CD4-positive, alpha-beta T cell (primary cell): ENCODE measurements around the gene COL4A2. TPM values are rescaled to one million over a fixed set of nuclear protein-coding genes. Genes with fewer than 3 reads are reported as not detected.

Source experiments
- ATAC-seq: fragments of 200-7000 bp; cut with Tn5 transposase; one replicate; pipeline ENCODE4 v1.10.0; 2022; ENCODE audit warnings: mild to moderate bottlenecking; ENCODE audit not compliant: poor library complexity
- CTCF ChIA-PET: fragments of 350-600 bp; sonication (Branson Sonifier 250); formaldehyde crosslinking; loops from one replicate; lab custom pipeline; 2021; ENCODE audit warnings: antibody characterized with exemption, inconsistent platforms; lab: Charles Lee
- POLR2A ChIA-PET: fragments of 350-600 bp; sonication (Branson Sonifier 250); formaldehyde crosslinking; loops from one replicate; lab custom pipeline; 2021; ENCODE audit warnings: antibody characterized with exemption, inconsistent platforms; lab: Charles Lee
- DNase-seq, 14 experiments: peaks; one replicate each; pipeline ENCODE4 v3.0.0-alpha.2; 2013 to 2020; ENCODE audit warnings: mixed read lengths in 2 of 14
- H3K27ac ChIP-seq, 2 donors: one replicate each; pipeline versions ENCODE4 v1.5.1 to v1.7.0; 2013; ENCODE audit warnings: low read length in 2 of 2, low read depth in 1 of 2, mild to moderate bottlenecking in 1 of 2
- H3K27me3 ChIP-seq, 2 experiments: 1 replicate in 1 of 2; 2 replicates in 1 of 2; pipeline versions ENCODE4 v1.6.1 to v1.7.0; 2013; ENCODE audit warnings: low read length in 2 of 2, control low read depth in 1 of 2, mild to moderate bottlenecking in 1 of 2, moderate library complexity in 1 of 2; ENCODE audit not compliant: insufficient read depth in 2 of 2, control insufficient read depth in 1 of 2
- H3K36me3 ChIP-seq: one replicate; pipeline ENCODE4 v1.6.1; 2013; ENCODE audit warnings: low read length, control low read depth; ENCODE audit not compliant: insufficient read depth
- H3K4me1 ChIP-seq: one replicate; pipeline ENCODE4 v1.6.1; 2013; ENCODE audit warnings: low read length, control low read depth; ENCODE audit not compliant: insufficient read depth
- H3K4me3 ChIP-seq: one replicate; pipeline ENCODE4 v1.5.1; 2013; ENCODE audit warnings: mild to moderate bottlenecking, low read length, moderate library complexity
- H3K9me3 ChIP-seq, 2 experiments: 1 replicate in 1 of 2; 2 replicates in 1 of 2; pipeline versions ENCODE4 v1.6.1 to v1.7.0; 2013; ENCODE audit warnings: low read length in 2 of 2, mild to moderate bottlenecking in 2 of 2, control low read depth in 1 of 2, moderate library complexity in 1 of 2; ENCODE audit not compliant: control insufficient read depth in 1 of 2, insufficient read depth in 1 of 2
- H3K27ac Mint-ChIP-seq: one replicate; pipeline ENCODE4 v1.8.0; 2020; ENCODE audit warnings: mixed read lengths
- H3K27me3 Mint-ChIP-seq: one replicate; pipeline ENCODE4 v1.8.0; 2021; ENCODE audit warnings: mixed read lengths
- H3K36me3 Mint-ChIP-seq: one replicate; pipeline ENCODE4 v1.8.0; 2021; ENCODE audit warnings: low read depth, mixed read lengths
- H3K4me1 Mint-ChIP-seq: one replicate; pipeline ENCODE4 v1.8.0; 2021; ENCODE audit warnings: low read depth, mixed read lengths
- H3K4me3 Mint-ChIP-seq: one replicate; pipeline ENCODE4 v1.8.0; 2020; ENCODE audit warnings: mild to moderate bottlenecking, mixed read lengths
- H3K9me3 Mint-ChIP-seq: one replicate; pipeline ENCODE4 v1.8.0; 2020; ENCODE audit warnings: mixed read lengths
- CTCF ChIP-seq: fragments of 200-600 bp; IDR thresholded peaks from one replicate; pipeline ENCODE4 v1.8.0; 2022; ENCODE audit warnings: antibody characterized with exemption, mild to moderate bottlenecking
- intact Hi-C, 2 experiments: fragments of 100-400 bp; cut with DNase I in 1 of 2; cut with micrococcal nuclease in 1 of 2; formaldehyde crosslinking; loops; one replicate each; pipeline versions ENCODE4 v1.15.1 to v1.9.0; 2023 to 2025; cut with DNase I, micrococcal nuclease
- total RNA-seq, 174 experiments: library from RNA in 2 of 174; stranded (reverse) in 2 of 174; gene quantifications; one replicate each; pipeline ENCODE4 v1.2.3 and lab custom pipeline; 2021 to 2026

COL4A2 gene
- total RNA-seq, 2 experiments from 2014 or later = not detected

GRCh38 chr13:110468986-110469495 lies 162.0 kb downstream of the COL4A2 start:
- Histone ChIP-seq H3K27ac (no peak overlapping the region), H3K36me3 (no peaks in the 10 kb centered on the region), H3K9me3 (no peaks in the 10 kb centered on the region), H3K27me3 (peaks cover 0 to 10% of the 10 kb centered on the region in 2 experiments), H3K4me3 (no peak overlapping the region), H3K4me1 (no peaks in the 10 kb centered on the region)
- POLR2A ChIA-PET = no interaction called here
- H3K27me3 Mint-ChIP-seq = peaks cover 17% of the 10 kb centered on the region
- H3K9me3 Mint-ChIP-seq = no peaks in the 10 kb centered on the region
- DNase-seq (no peak), ATAC-seq (no peak)
- intact Hi-C loops = no loop called here
- H3K27ac Mint-ChIP-seq = no peak overlapping the region
- no peaks in the 10 kb centered on the region for H3K4me1 Mint-ChIP-seq
- CTCF ChIA-PET = no interaction called here
- H3K36me3 Mint-ChIP-seq = no peaks in the 10 kb centered on the region
- no peak overlapping the region for H3K4me3 Mint-ChIP-seq
- no peak for TF ChIP-seq CTCF

DNA sequence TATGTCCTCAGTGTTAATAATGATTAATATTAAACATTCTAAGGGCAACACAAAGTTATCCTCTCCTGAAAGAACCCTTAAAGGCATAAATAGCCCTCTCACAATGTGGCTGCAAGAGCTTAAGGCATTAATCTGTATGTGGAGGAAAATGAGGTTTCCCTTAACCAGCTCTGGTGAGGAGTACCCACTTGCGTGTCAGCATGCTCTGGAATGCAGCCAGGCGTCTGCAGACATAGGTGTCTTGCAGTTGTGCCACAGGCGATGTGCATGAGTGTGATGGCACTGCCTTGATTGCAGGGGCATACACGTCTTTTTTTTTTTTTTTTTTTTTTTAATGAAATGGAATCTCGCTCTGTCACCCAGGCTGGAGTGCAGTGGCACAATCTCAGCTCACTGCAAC lies 162.5 kb downstream of the COL4A2 start:
- H3K27ac ChIP-seq = no peak overlapping the region
- peaks cover 0 to 10% of the 10 kb centered on the region in 2 experiments for H3K27me3 ChIP-seq
- Mint-ChIP-seq H3K27ac (no peak overlapping the region), H3K27me3 (peaks cover 17% of the 10 kb centered on the region), H3K9me3 (no peaks in the 10 kb centered on the region), H3K4me3 (no peak overlapping the region), H3K4me1 (no peaks in the 10 kb centered on the region), H3K36me3 (no peaks in the 10 kb centered on the region)
- H3K36me3 ChIP-seq = no peaks in the 10 kb centered on the region
- DNase-seq = no peak
- H3K9me3 ChIP-seq = no peaks in the 10 kb centered on the region
- H3K4me1 ChIP-seq = no peaks in the 10 kb centered on the region
- ATAC-seq = no peak
- TF ChIP-seq CTCF = no peak
- H3K4me3 ChIP-seq = no peak overlapping the region
- ChIA-PET POLR2A (no interaction called here), CTCF (no interaction called here)
- intact Hi-C loops = no loop called here

DNA sequence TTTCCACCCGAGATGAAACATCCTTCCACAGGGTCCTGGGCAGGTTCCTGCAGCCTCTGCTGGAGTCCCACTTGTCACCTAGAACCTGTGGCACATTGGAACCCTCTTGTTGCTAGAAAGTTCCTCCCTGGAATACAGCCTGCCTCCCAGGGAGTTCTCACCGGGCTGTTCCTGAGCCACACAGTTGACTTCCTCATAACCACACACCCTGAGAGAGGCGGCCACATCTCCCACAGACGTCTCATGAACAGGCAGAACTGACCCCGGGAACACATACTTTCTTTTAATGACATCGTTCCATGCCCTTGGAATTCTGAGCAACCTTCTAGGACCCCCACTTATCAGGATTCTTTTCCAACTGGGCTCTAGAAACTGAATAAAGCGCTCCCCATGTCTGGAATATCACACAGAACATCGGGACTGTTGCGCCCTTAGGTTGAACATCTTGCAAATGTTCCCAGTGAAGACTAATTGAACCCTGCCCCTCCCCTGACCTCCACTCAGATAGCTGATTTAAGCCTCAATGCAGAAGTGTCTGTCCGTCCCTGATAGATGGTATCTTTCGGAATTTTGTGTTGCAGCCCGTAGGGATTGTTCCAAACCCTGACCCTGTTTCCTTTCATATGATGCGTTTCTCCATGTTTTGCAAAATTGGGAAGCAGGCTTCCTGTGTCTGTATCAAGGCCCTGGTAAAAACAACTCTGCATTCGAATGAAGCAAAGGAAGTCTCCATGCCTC lies 163.4 kb downstream of the COL4A2 start:
- H3K9me3 ChIP-seq = peaks cover 0 to under 1% of the 10 kb centered on the region in 2 experiments
- CTCF ChIA-PET = no interaction called here
- POLR2A ChIA-PET = no interaction called here
- Mint-ChIP-seq H3K4me1 (no peaks in the 10 kb centered on the region), H3K4me3 (no peak overlapping the region), H3K36me3 (no peaks in the 10 kb centered on the region), H3K27ac (no peak overlapping the region), H3K9me3 (no peaks in the 10 kb centered on the region), H3K27me3 (peaks cover 17% of the 10 kb centered on the region)
- ATAC-seq = no peak
- intact Hi-C loops = no loop called here
- no peak for DNase-seq
- no peaks in the 10 kb centered on the region for H3K4me1 ChIP-seq
- no peak for TF ChIP-seq CTCF
- peaks cover 0 to 10% of the 10 kb centered on the region in 2 experiments for H3K27me3 ChIP-seq
- H3K36me3 ChIP-seq = no peaks in the 10 kb centered on the region
- H3K4me3 ChIP-seq = no peak overlapping the region
- no peak overlapping the region for H3K27ac ChIP-seq
